H4 (cell line): Measurements from ENCODE around the gene PGPEP1. TPM values are rescaled to one million over a fixed set of nuclear protein-coding genes. Genes with fewer than 3 reads are reported as not detected.

Experiments
- DNase-seq: peaks from one replicate; pipeline ENCODE4 v3.0.0-alpha.2; 2015; ENCODE audit warnings: low spot score
- total RNA-seq: library from RNA; depleted of rRNA; stranded (reverse); fragments of >200 nt; shearing (Covaris generic); gene quantifications from 2 replicates; pipeline ENCODE4 v1.2.3, GENCODE V29; 2014; rRNA removed

Gene PGPEP1
- total RNA-seq, 1 experiment from 2014 or later: 12.1 TPM

DNA sequence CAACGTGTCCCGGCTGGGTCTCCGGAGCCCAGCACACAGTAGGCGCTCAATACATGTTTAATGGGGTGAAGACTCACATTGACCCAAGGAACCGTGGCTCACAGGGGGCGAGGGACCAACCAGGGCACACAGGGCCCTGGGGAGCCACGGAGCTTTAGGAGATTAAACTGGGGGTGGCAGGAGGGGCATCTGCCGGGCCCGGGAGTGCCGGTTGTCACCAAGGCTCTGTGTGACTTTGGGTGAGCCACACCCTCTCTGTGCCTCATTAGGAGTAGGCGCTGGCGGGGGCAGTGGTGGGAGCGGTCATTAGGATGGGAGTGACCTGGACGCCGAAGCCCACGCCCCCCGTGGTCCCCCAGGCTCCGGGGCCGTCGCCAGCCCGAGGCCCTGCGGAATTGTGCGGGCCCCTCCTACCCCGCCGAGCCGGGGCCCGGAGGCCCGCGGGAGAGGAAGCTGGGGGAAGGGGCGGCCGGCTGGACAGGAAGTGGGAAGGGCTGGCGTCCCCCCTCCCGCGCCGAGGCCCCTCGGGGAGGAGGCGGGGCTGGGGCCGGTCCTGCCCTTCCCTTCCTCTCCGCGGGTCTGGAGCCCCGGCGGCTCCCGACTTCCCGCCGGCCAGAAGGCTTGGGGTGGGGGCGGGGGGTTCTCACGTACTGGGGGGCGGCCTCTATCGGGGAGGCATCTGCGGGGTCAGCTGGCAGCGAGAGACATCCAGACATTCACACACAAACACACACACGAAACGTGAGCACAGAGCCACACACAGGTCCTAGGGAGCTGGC lies 77.0 kb downstream of the PGPEP1 start:
- DNase-seq: peak; percentile 86

DNA sequence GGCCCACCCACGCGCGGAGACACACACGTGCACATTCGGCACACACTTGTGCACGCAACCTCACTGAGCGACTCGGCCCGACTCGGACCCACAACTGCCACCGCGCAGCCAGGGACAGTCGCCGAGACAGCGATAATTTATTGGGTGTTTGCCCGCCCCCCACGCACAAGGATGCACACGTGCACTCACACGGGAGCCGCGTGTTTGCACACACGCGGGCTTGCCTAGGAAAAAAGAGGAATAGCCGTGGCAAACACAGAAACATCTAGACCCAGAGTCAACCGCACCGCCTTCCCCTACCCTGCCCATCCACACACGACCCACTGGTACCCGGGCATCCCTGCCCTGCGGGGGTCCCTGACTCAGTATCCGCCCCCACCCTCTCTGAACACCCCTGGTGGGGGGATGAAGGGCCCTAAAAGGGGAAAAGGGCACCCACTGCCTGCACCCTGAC lies 77.7 kb downstream of the PGPEP1 start:
- no peak for DNase-seq

DNA sequence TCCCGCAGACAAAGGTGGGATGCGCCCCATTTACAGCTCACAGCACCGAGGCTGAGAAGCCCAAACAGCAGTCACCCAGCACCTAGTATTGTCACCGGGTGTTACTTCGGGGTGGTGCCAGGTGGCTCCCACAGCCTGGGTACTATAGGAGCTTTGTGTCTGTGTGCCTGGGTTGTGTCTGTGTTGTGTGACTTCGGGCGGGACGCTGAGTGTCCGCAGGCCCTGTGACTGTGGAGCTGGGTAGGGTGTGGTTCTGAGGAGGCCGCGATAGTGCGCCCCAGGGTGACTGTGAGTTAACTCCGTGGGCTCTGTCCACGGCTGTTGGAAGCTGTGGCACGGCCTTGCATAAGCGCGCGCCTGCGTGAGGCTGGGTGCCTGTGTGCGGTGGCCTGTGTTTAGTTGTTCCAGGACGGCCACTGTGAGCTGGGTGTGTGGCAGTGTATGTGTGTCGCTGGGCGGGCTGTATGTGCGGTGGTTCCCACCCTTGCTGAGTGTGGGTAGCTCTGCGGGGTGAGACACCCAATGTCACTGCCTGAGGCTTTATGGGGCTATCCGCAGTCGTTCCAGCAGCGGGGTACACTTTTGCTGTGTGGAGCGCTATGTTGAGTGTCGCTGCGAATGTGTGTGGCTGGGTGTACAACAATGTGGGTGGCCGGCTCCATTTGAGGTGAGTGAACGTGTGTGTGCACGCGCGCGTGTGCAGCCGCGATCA lies 78.2 kb downstream of the PGPEP1 start:
- DNase-seq: peak; percentile 48

DNA sequence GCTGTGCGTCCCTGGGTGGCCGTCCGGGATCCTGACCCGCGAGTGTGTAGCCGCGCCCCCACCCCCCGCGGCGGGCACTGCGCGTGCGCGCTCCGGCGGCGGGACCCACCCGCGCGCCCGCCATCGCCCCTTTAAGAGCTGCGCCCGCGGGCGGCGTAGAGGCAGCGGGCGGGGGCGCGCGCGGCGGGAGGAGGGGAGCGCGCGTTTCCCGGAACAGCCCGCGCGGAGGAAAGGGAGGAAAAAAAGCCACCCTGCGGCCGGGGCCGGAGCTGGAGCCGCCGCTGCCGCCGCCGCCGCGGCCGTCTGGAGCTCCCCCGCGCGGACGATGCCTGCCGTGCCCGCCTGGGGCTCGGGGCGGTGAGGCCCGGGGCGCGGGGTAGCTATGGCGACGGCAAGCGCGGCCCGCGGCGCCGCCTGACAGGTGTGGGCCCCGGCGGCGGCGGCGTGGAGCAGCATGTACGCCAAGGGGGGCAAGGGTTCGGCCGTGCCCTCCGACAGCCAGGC lies 78.8 kb downstream of the PGPEP1 start, which contains the start of gene SSBP4:
Gene SSBP4, plus strand, starts transcription at position 204 of the 504 bp plus-strand sequence. Its CDS starts 251 bp downstream, at position 455.
- peak; percentile 63 for DNase-seq

Other genes starting within 250 kb of the PGPEP1 start
- 2.4 and 3.1 TPM in 2 replicates for gene MAST3, start 242.8 kb upstream of the PGPEP1 start, total RNA-seq
- 9.8 and 25.1 TPM in 2 replicates for gene PIK3R2, start 187.4 kb upstream of the PGPEP1 start, total RNA-seq
- 156 and 172 TPM in 2 replicates for gene IFI30, start 166.8 kb upstream of the PGPEP1 start, total RNA-seq
- gene MPV17L2, start 147.4 kb upstream of the PGPEP1 start, total RNA-seq: 17.7 and 30.9 TPM in 2 replicates
- gene RAB3A, start 136.6 kb upstream of the PGPEP1 start, total RNA-seq: 0.41 and 2.2 TPM in 2 replicates
- gene PDE4C, start 114.2 kb upstream of the PGPEP1 start, total RNA-seq: 0.06 TPM in 1 of 2 replicates, not detected in the other
- 0.62 and 1.0 TPM in 2 replicates for gene IQCN, start 66.1 kb upstream of the PGPEP1 start, total RNA-seq
- gene JUND, start 59.0 kb upstream of the PGPEP1 start, total RNA-seq: 29.1 and 86.4 TPM in 2 replicates
- 349 and 397 TPM in 2 replicates for gene LSM4, start 17.5 kb upstream of the PGPEP1 start, total RNA-seq
- gene GDF15, start 45.6 kb downstream of the PGPEP1 start, total RNA-seq: 376 and 378 TPM in 2 replicates
- gene LRRC25, start 57.0 kb downstream of the PGPEP1 start, total RNA-seq: 0.06 and 0.35 TPM in 2 replicates
- 44.6 and 60.9 TPM in 2 replicates for gene SSBP4, start 78.8 kb downstream of the PGPEP1 start, total RNA-seq
- gene ISYNA1, start 97.5 kb downstream of the PGPEP1 start, total RNA-seq: 0.33 and 0.45 TPM in 2 replicates
- 4.9 and 5.8 TPM in 2 replicates for gene ELL, start 181.5 kb downstream of the PGPEP1 start, total RNA-seq
- 145 and 185 TPM in 2 replicates for gene FKBP8, start 203.0 kb downstream of the PGPEP1 start, total RNA-seq
- 139 and 150 TPM in 2 replicates for gene KXD1, start 217.3 kb downstream of the PGPEP1 start, total RNA-seq
- 2,104 and 2,108 TPM in 2 replicates for gene UBA52, start 231.3 kb downstream of the PGPEP1 start, total RNA-seq
- 107 and 159 TPM in 2 replicates for gene REX1BD, start 248.2 kb downstream of the PGPEP1 start, total RNA-seq